ENCODE results near the gene STEEP1. TPM values are rescaled to one million over a fixed set of nuclear protein-coding genes. Genes with fewer than 3 reads are reported as not detected.

Gene STEEP1
- total RNA-seq = 10 to 100 TPM; 27.8 to 28.6 TPM

DNA sequence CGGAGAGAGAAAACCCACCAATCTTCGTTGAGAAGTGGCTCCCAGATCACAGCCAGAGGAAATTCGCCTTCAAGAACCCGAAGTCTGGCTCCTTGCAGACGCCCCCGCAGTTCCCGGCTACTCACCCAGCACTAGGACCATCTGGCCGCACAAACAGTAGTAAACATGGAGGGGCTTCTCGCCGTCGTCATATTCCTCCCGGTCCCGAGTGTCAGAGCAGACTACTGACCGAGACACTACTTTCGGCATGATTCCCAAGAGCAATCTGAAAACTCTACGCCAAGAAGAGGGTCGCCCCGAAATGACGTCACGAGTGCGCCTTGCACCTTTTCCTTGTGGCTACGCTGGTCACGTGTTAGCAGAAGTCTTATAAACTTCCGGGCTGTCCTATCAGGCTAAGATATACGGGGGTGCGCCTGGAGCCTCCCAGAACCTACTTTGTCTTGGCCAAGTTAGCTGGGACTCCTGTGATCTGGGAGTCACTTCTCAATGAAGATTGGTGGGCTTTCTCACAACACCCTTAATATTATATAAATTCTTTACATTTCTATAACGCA is at the start of gene STEEP1:
TSS of gene STEEP1 (minus strand) at position 303 of the 557 bp plus-strand sequence. CDS start at position 249, 54 bp downstream.
- ChIA-PET POLR2A (interaction anchor here (1.3 kb wide), 1 partner anchor 10 kb away, joined by 3 read pairs; no protein-coding TSS in a partner anchor), CTCF (no interaction called here)

DNA sequence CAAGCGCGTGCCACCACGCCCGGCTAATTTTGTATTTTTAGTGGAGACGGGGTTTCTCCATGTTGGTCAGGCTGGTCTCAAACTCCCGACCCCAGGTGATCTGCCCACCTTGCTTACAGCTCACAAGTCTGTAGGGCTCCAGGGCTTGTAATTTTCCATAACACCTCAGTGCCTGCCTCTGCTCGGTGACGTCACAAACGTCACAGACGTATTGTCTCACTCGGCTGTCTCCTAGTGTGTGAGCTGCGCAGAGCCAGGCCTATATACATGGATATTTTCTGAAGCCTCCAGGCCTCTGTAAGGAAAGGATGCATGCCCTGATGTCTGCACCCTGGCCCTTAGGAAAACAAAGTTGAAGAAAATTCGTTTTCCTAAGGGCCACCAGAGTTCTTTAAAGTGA is 49.6 kb upstream of the STEEP1 start:
- ChIA-PET CTCF (interaction anchor here (1.0 kb wide), 1 partner anchor 115 kb away, joined by 3 read pairs; no protein-coding TSS in a partner anchor), POLR2A (interaction anchor here (0.6 kb wide), 1 partner anchor 113 kb away, joined by 4 read pairs; no protein-coding TSS in a partner anchor)

DNA sequence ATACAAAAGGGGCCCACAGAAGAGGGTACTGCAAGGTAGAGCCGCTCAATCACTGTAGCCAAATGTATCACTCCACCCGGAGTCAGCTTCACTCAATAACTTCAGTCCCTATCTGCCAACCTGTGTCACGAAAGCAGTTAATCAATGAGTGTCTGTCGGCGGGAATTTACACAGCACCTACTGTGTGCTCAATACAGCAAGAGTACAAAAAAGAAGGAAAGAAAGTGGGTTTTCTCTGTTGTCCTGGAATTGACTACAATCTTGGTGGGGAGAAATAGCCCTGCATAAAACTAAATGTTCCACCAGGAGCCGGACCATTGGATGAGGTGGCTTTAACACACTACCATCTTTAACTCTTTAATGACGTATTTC is 41.8 kb upstream of the STEEP1 start:
- ChIA-PET POLR2A (interaction anchor here (0.7 kb wide), 1 partner anchor 138 kb away, joined by 3 read pairs; no protein-coding TSS in a partner anchor), CTCF (no interaction called here)

DNA sequence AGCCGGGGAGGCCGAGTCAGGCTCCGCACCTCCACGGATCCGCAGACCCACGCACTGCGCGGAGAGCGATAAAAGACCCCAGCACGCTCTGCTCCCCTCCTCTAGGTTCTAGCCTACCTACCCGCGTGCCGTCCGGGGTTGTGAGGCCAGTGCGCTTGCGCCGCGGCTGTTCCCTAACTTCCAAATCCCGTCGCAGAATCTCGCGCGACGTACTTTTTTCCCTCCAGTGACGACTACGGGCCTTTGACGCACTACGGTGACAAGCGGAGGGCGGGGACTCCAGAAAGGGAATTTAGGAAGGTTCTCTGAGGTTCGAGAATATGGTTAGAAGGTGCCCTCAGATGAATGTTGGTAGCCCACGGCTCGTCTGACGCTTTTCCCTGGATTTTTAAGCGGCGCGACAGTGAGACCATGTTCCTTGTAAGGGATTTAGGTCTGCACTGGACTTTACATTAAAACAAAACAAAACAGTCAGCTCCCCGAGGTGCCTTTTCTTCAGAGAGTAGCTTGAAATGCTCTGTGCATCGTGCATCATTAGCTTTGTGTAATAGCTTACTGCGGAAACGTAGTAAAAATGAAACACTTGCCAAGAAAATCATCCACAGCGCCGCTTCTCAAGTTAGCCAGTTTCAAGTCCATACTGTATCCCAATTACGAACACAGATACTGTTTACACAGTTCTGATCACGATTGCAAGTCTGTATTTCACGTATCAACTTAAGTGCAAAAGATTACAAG is 41.2 kb upstream of the STEEP1 start, which contains the start of gene NKRF:
TSS of gene NKRF (minus strand) at position 145 of the 738 bp plus-strand sequence.
- ChIA-PET POLR2A (interaction anchor here (0.6 to 1.6 kb wide), 9 partner anchors 10 to 137 kb away, joined by 3 to 15 read pairs (median 4); partner anchors contain the start of genes SEPTIN6 and UBE2A), CTCF (no interaction called here)

DNA sequence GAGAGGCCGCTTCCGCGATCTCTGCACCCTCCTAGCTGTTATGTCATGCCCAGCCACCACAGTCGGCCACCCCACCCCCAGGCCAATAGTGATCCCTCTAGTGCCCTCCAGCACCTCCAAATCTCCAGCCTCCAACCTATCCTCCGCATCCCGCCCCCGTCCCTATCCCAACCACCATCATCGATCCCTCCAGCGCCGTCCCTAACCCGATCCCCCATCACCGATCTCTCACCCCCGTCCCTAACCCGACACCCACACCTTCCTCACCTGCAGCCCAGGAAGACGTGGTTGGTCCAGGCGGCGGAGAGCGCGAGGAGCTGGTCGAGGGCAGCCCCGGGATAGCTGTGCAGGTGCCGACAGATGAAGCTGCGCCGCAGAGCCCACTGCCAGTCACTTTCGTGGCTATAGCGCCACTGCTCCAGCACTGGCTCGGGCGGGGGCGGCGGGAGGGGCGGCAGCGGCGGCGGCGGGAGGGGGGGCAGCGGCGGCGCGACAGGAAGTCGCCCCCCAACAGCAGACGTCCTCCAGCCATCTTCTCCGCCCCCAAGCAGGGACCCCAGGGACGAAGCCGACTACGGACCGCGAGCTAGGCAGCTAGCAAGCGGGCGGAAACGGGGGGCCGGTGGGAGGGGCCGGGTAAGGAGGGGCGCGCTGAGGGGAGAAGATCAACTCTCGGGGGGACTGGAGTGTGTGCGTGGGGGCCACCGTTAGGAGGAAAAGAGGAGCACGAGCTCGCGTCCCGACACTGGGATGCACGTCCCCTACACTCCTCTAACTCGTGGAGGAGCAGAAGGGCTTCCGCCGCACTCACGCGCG is 40.5 kb upstream of the STEEP1 start:
- POLR2A ChIA-PET = interaction anchor here (0.6 to 1.6 kb wide), 9 partner anchors 11 to 87 kb away, joined by 3 to 15 read pairs (median 4); partner anchors contain the start of genes SEPTIN6 and UBE2A
- CTCF ChIA-PET = interaction anchor here (0.7 to 1.5 kb wide), 2 partner anchors 11 to 124 kb away, joined by 3 to 9 read pairs; no protein-coding TSS in a partner anchor

DNA sequence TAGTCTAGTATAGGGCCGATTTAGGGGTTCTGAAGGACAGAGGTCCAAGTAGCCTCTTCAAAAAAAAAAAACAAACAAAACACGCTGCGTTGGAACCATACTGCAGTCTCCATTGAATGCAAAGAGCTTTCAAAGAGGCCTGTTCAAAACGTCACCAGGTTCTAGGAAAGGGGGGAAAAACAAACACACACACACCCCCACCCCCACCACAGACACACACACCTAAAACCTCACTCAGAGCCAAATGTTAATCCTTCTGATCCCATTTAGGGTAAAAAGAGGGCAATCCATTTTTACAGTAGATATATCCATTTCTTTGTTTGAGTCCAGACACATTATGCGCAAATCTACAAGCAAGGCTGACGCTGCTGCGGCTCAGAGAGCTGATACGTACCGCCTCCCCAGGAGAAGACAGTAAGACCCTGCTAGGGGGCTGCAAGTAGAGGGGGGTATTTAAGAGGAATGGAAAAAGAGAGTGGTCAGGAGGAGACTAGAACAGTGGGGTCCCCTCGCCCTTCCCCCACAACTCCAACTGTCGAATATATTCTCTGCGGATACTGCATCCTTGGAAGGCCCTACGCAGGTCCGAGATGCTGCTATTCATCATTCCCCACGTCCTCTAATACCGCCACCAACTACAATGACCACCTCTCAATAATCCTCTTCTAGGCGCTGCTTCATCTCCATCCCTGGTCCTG is 39.7 kb upstream of the STEEP1 start:
- CTCF ChIA-PET = interaction anchor here (0.7 to 1.5 kb wide), 2 partner anchors 12 to 125 kb away, joined by 3 to 9 read pairs; no protein-coding TSS in a partner anchor
- POLR2A ChIA-PET = interaction anchor here (0.8 to 1.6 kb wide), 5 partner anchors 23 to 86 kb away, joined by 3 to 9 read pairs (median 4); partner anchors contain the start of gene UBE2A

DNA sequence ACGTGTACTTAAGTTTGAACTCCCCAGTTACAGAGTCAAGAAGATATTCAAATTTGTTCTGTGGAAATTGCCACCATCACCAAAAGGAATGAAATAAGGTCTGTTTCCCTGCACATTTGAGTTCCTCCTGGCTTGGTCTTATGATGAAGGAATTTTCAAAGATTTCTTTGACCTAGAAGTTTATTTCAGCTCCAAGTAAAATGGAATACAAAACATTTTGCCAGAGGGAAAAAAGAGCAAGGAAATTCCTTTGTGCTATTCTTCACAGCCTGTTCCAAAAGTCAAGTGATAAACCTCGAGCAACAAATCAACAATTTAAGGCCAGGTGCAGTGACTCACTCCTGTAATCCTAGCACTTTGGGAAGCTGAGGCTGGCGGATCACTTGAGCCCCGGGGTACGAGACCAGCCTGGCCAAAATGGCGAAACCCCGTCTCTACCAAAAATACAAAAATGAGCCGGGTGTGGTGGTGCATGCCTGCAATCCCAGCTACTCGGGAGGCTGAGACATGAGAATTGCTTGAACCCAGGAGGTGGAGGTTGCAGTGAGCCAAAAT is 37.6 kb upstream of the STEEP1 start:
- ChIA-PET POLR2A (interaction anchor here (0.5 to 0.9 kb wide), 2 partner anchors 29 to 263 kb away, joined by 3 read pairs; partner anchors contain the start of gene UBE2A), CTCF (no interaction called here)

DNA sequence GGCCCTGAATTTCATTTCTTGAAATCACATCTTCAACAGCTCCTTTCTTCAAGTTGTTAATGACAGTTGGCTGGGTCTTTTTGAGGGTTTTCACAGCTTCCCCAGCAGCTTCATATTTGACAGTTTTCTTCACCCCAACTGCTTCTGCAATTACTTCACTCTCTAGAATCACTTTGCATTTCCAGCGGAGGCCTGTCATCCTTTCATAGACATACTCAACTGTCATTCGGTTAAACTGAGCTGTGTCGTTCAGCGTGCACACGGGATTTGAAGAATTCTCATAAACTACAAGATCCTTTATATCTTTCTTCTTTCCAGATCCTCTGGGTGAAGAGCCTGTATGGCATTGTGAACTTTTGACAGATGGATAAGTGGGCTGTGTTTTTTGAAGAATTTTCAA is 24.6 kb upstream of the STEEP1 start:
- CTCF ChIA-PET = no interaction called here
- POLR2A ChIA-PET = interaction anchor here (0.5 to 1.3 kb wide), 3 partner anchors 12 to 40 kb away, joined by 4 to 6 read pairs (median 5); partner anchors contain the start of gene UBE2A

DNA sequence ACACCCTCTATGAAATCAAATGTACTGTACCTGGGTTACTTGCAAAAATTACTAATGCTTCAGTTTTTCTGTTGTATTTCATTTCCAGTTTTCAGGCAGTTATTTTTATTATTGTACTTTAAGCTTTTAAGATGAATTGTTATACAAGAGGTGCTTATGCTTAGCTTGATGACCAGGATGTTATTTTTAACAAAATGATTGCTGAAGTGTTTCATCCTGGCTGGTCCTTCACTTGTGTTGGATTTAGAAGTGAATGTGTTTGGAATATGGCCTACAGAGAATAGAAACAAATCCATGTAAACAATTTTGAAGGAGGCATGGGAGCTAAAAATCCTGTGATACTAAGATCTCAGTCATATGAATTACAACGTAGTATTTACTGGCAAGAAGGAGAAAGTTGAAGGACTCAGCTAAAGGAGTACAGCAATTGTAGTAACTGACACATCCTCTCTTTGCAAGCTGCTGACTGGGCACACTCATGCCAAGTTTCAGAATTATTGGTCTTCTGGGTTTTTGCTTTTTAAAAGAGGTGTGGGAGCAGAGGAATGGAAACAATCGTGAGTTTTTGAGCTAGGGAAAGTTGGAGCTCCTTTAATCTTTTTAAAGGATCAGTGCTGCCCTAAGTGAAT is 18.3 kb upstream of the STEEP1 start:
- ChIA-PET CTCF (interaction anchor here (0.8 to 1.1 kb wide), 2 partner anchors 101 kb away, joined by 3 read pairs; no protein-coding TSS in a partner anchor), POLR2A (interaction anchor here (0.6 to 1.1 kb wide), 3 partner anchors 9 to 30 kb away, joined by 3 to 5 read pairs (median 4); partner anchors contain the start of genes NKRF and UBE2A)

DNA sequence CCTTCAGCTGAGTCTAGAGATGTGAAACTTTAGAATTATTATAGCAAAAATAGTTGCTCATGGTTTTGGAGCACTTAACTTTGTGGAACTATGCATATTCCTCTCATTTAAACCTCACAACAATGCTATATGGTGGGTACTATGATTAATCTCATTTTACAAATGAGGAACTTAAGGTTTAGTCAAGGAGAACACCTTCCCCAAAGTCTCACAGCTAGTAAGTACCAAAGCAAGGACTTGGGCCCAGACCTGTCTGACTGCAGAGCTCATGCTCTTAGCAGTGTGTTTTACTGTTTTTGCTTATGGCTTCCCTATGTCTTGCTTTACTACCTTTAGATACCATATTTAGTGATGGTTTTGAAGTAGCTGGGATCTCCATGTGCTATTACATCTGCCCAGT is 14.2 kb upstream of the STEEP1 start:
- ChIA-PET CTCF (no interaction called here), POLR2A (interaction anchor here (0.5 to 0.6 kb wide), 2 partner anchors 9 to 41 kb away, joined by 3 to 6 read pairs; no protein-coding TSS in a partner anchor)

DNA sequence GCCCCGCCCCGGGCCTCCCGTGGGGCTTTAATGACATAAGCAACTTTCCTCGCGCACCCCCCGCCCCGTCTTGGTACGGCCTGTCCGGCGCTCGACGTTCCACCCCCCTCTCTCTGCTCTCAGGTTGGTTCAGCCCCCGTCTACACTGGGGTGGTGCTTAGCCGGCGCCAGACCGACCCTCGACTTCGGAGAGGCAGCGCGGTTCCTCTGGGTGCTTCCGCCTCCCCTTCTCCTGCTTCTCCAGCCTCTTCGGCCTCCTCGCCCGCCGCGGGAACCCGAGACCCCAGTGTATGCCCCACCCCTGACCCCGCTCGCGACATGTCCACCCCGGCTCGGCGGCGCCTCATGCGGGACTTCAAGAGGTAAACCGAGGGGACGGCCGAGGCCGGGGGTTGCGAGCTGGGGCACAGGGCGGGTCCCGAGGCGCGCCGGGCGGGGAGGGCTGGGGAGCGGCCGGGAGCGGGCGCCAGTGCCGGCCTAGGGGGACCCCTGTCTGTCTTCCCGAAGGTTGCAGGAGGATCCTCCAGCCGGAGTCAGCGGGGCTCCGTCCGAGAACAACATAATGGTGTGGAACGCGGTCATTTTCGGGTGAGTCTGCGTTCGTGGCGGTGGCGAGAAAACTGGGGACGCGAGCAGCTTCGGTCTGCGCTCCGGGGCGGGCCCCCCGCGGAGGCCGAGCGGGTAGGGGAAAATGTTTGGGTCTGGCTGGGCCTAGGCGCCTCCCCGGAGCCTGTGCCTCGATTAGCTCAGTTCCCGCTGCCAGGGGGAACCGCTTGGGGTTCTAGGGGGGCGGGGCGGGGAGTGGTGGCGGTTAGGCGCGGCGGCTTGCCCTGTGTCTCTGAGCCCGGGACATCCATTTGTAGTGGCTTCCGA is 9.4 kb upstream of the STEEP1 start, which contains the start of gene UBE2A:
TSS of gene UBE2A (plus strand) at position 170 of the 873 bp plus-strand sequence. CDS start at position 319, 149 bp downstream.
- ChIA-PET POLR2A (interaction anchor here (0.5 to 2.0 kb wide), 14 partner anchors 9 to 212 kb away, joined by 3 to 9 read pairs (median 4); partner anchors contain the start of genes NKRF, SEPTIN6, SLC25A5 and SOWAHD), CTCF (interaction anchor here (1.0 to 1.4 kb wide), 2 partner anchors 17 to 58 kb away, joined by 3 read pairs; no protein-coding TSS in a partner anchor)

DNA sequence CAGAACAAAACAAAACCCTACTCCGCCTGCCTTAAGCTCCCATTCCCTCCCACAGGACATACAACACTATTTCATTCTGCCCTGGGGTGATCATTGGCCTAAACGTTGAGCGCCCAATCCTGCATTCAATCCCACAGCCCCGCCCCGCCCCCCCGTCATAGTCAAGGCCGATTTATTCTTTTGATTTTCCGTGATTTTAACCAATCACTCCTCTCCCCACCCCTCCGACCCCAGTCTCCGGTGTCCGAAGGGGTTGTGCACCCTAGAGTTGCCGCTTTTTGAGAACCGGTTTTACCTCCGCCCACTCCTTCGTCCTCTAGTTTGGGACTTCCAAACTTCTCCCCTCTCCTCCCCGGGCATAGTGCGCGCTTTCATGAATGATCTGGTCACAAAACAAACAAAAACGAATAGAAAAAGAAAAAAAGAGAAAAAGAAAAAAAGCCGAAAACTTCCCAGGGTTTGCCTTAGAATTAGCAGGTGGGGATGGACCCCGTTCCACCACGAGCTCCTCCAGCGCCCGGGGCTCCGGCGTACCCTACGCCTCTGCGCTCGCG is 8.7 kb upstream of the STEEP1 start:
- POLR2A ChIA-PET = interaction anchor here (0.5 to 2.0 kb wide), 9 partner anchors 10 to 213 kb away, joined by 3 to 8 read pairs (median 3); partner anchors contain the start of genes SLC25A5 and SOWAHD
- CTCF ChIA-PET = interaction anchor here (1.0 to 1.4 kb wide), 3 partner anchors 18 to 57 kb away, joined by 3 to 4 read pairs (median 3); no protein-coding TSS in a partner anchor

DNA sequence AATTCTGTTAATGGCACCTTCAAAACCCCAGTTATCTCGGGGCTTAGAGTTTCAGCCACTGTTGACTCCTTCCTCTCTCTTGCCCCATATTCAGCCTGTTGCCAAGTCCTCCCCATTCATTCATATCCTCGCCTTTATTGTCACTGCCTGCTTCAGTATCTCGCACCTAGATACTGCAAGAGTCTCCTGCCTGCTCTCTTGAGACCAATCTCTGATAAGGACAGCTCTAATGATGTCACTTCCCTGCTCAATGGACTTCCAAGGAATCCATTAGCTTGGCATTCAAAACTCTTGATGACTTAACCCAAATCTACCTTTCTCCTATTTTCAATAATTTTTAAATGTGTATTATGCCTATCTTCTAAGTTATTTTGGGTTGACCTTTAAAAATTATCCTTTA is 8.0 kb upstream of the STEEP1 start:
- POLR2A ChIA-PET = interaction anchor here (0.9 kb wide), 1 partner anchor 9 kb away, joined by 3 read pairs; no protein-coding TSS in a partner anchor
- CTCF ChIA-PET = interaction anchor here (1.0 kb wide), 1 partner anchor 27 kb away, joined by 4 read pairs; no protein-coding TSS in a partner anchor

DNA sequence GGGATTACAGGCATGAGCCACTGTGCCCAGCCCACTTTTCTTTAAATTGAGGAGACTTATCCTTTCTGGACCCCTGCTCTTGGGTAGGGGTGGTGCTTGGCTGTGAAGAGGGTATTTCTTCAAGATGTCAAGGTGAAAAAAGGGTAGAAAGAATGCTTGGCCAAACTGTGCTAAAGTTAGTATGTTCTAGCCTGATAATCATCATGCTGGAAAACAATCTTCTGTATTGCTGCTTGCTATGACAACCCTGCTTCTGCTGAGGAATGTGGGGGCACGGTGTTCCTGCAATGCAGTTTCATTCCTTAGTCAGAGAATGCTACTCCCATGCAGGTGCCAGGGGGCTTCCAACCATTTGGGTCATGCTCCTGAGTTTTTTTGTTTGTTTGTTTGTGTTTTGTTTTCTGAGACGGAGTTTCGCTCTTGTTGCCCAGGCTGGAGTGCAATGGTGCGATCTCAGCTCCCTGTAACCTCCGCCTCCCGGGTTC is 5.2 kb upstream of the STEEP1 start:
- ChIA-PET CTCF (no interaction called here), POLR2A (no interaction called here)

DNA sequence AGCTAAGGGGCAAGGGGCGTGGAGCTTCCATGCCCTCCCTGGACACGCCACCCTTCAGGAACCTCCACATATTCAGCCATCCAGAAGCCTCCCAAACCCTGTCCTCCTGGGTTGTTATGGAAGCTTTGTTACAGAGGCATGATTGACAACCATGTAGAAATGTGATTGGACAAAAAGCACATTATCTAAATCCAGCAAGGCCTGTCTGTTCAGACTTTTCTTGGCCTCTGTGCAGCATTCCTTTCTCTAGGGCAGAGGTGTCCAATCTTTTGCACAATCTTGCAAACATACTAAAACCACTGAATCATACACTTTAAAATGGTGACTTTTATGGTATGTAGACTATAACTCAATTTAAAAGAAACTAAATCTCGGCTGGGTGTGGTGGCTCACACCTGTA is 12.7 kb downstream of the STEEP1 start:
- CTCF ChIA-PET = no interaction called here
- POLR2A ChIA-PET = no interaction called here

All from activated CD8-positive, alpha-beta memory T cell treated with anti-CD3 and anti-CD28 coated beads for 36 hours (primary cell).